Measurements from ENCODE around the gene TMEM120A. TPM values are rescaled to one million over a fixed set of nuclear protein-coding genes. Genes with fewer than 3 reads are reported as not detected.
A peak's percentile ranks its signal among the peaks of the same experiment; 100 is the strongest.

The TMEM120A gene
- total and polyA plus RNA-seq, 2 donors = 17.8 to 90.2 TPM

GRCh38 chr7:75989500-75990388 lies 4.7 kb downstream of the TMEM120A start:
- peak overlapping the region; percentile 40 for H3K27ac ChIP-seq (ENCODE audit: low read depth)
- H3K4me3 ChIP-seq (ENCODE audit: low read depth, low read length) = no peak overlapping the region
- 55% methylated on average over 21 of the region's 21 CpGs for WGBS
- no peaks in the 10 kb centered on the region for H3K4me1 ChIP-seq (ENCODE audit: insufficient read depth)
- no peak for DNase-seq (ENCODE audit: extremely low spot score)
- peaks cover 2% of the 10 kb centered on the region for H3K36me3 ChIP-seq (ENCODE audit: insufficient read depth)

GRCh38 chr7:75988568-75989499 lies 5.6 kb downstream of the TMEM120A start:
- H3K27ac ChIP-seq (ENCODE audit: low read depth) = peak overlapping the region; percentile 40
- no peak overlapping the region for H3K4me3 ChIP-seq (ENCODE audit: low read depth, low read length)
- DNase-seq (ENCODE audit: extremely low spot score) = no peak
- H3K36me3 ChIP-seq (ENCODE audit: insufficient read depth) = peaks cover 2% of the 10 kb centered on the region
- no peaks in the 10 kb centered on the region for H3K4me1 ChIP-seq (ENCODE audit: insufficient read depth)
- 49% methylated on average over 21 of the region's 31 CpGs for WGBS

GRCh38 chr7:75987805-75988567 lies 6.4 kb downstream of the TMEM120A start:
- no peak overlapping the region for H3K27ac ChIP-seq (ENCODE audit: low read depth)
- no peak overlapping the region for H3K4me3 ChIP-seq (ENCODE audit: low read depth, low read length)
- peaks cover 2% of the 10 kb centered on the region for H3K36me3 ChIP-seq (ENCODE audit: insufficient read depth)
- H3K4me1 ChIP-seq (ENCODE audit: insufficient read depth) = no peaks in the 10 kb centered on the region
- WGBS = 87% methylated on average over 30 of the region's 30 CpGs
- DNase-seq (ENCODE audit: extremely low spot score) = no peak

- 91% methylated on average over 32 of the region's 32 CpGs for WGBS
- Histone ChIP-seq H3K4me3 (ENCODE audit: low read depth, low read length) (no peak overlapping the region), H3K36me3 (ENCODE audit: insufficient read depth) (peaks cover 2% of the 10 kb centered on the region), H3K4me1 (ENCODE audit: insufficient read depth) (no peaks in the 10 kb centered on the region), H3K27ac (ENCODE audit: low read depth) (no peak overlapping the region)
- no peak for DNase-seq (ENCODE audit: extremely low spot score)
These were observed 7.2 kb downstream of the TMEM120A start for GRCh38 chr7:75987026-75987804.

GRCh38 chr7:75986147-75986781 lies 8.1 kb downstream of the TMEM120A start:
- no peak for DNase-seq (ENCODE audit: extremely low spot score)
- Histone ChIP-seq H3K4me1 (ENCODE audit: insufficient read depth) (no peaks in the 10 kb centered on the region), H3K36me3 (ENCODE audit: insufficient read depth) (no peaks in the 10 kb centered on the region), H3K27ac (ENCODE audit: low read depth) (no peak overlapping the region), H3K4me3 (ENCODE audit: low read depth, low read length) (no peak overlapping the region)
- WGBS = 81% methylated on average over 20 of the region's 20 CpGs

DNA sequence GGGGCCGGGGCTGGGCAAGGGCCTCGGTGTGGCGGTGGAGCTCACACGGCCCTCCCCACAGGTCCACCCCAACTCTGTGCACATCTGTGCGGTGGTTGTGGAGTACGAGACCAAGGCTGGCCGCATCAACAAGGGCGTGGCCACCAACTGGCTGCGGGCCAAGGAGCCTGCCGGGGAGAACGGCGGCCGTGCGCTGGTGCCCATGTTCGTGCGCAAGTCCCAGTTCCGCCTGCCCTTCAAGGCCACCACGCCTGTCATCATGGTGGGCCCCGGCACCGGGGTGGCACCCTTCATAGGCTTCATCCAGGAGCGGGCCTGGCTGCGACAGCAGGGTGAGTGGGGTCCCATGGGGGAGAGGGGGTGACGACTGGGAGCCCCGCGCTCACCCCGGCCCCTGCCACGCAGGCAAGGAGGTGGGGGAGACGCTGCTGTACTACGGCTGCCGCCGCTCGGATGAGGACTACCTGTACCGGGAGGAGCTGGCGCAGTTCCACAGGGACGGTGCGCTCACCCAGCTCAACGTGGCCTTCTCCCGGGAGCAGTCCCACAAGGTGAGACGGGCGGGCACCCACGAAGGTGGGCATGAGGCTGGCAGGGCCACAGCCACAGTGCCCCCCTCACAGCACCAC lies 8.8 kb downstream of the TMEM120A start:
- 81% methylated on average over 41 of the region's 41 CpGs for WGBS
- H3K4me1 ChIP-seq (ENCODE audit: insufficient read depth) = no peaks in the 10 kb centered on the region
- no peak overlapping the region for H3K4me3 ChIP-seq (ENCODE audit: low read depth, low read length)
- H3K27ac ChIP-seq (ENCODE audit: low read depth) = no peak overlapping the region
- no peak for DNase-seq (ENCODE audit: extremely low spot score)
- H3K36me3 ChIP-seq (ENCODE audit: insufficient read depth) = no peaks in the 10 kb centered on the region

GRCh38 chr7:75985009-75985517 lies 9.3 kb downstream of the TMEM120A start:
- Histone ChIP-seq H3K4me3 (ENCODE audit: low read depth, low read length) (no peak overlapping the region), H3K36me3 (ENCODE audit: insufficient read depth) (no peaks in the 10 kb centered on the region), H3K4me1 (ENCODE audit: insufficient read depth) (no peaks in the 10 kb centered on the region), H3K27ac (ENCODE audit: low read depth) (no peak overlapping the region)
- DNase-seq (ENCODE audit: extremely low spot score) = no peak
- WGBS = 89% methylated on average over 21 of the region's 21 CpGs

GRCh38 chr7:75984130-75985008 lies 10.0 kb downstream of the TMEM120A start:
- no peaks in the 10 kb centered on the region for H3K4me1 ChIP-seq (ENCODE audit: insufficient read depth)
- H3K27ac ChIP-seq (ENCODE audit: low read depth) = no peak overlapping the region
- no peak overlapping the region for H3K4me3 ChIP-seq (ENCODE audit: low read depth, low read length)
- WGBS = 92% methylated on average over 44 of the region's 44 CpGs
- no peaks in the 10 kb centered on the region for H3K36me3 ChIP-seq (ENCODE audit: insufficient read depth)
- DNase-seq (ENCODE audit: extremely low spot score) = no peak

GRCh38 chr7:75983471-75984129 lies 10.8 kb downstream of the TMEM120A start:
- no peaks in the 10 kb centered on the region for H3K36me3 ChIP-seq (ENCODE audit: insufficient read depth)
- DNase-seq (ENCODE audit: extremely low spot score) = no peak
- WGBS = 88% methylated on average over 26 of the region's 26 CpGs
- no peak overlapping the region for H3K27ac ChIP-seq (ENCODE audit: low read depth)
- no peak overlapping the region for H3K4me3 ChIP-seq (ENCODE audit: low read depth, low read length)
- H3K4me1 ChIP-seq (ENCODE audit: insufficient read depth) = no peaks in the 10 kb centered on the region

DNA sequence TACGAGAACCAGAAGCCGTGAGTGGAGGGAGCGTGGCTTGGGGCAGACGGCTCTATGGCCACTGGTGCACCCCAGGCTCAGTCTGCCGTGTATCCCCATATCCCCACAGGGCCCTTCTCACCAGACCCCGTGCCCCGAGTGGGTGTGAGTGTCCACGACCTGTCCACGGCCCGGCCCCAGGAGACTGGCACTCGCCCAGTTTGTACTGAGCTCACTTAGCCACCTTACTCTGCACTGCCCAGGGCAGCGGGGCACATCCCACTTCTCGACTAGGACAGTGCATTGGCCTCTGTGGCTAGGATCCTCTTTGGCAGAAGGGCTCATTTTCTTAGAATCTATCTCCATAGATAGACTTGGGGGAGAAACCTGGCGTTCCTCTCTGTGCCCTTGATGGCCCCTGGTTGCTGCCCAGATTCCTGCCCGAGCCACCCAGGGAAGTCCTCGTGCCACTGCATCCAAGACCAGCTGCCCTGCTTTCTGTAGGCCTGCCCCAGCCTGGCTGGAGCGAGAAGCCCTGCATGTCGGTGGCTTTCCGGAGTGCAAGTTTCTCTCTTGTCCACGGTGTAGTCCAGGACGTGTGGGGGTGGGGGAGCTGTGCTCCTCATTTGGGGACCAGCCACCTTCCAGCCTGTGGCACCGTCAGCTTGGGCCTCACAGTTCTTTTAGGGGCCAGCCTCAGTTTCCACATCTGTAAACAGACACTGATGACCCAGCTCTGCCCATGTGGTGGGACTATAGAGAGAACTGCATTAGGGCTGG lies 11.9 kb downstream of the TMEM120A start:
- DNase-seq (ENCODE audit: extremely low spot score) = no peak
- Histone ChIP-seq H3K27ac (ENCODE audit: low read depth) (no peak overlapping the region), H3K36me3 (ENCODE audit: insufficient read depth) (no peaks in the 10 kb centered on the region), H3K4me1 (ENCODE audit: insufficient read depth) (no peaks in the 10 kb centered on the region), H3K4me3 (ENCODE audit: low read depth, low read length) (no peak overlapping the region)
- 92% methylated on average over 22 of the region's 22 CpGs for WGBS
